Activated CD8-positive, alpha-beta memory T cell treated with anti-CD3 and anti-CD28 coated beads for 48 hours (primary cell): ENCODE data around the gene MED23.

Source experiments
- DNase-seq, 3 experiments: peaks; one replicate each; pipeline ENCODE4 v3.0.0-alpha.2; 2020; ENCODE audit warnings: low read depth in 2 of 3, low spot score in 2 of 3

MED23 gene

GRCh38 chr6:131627724-131628682 is at the start of gene MED23:
Gene MED23 (minus strand): TSS chr6:131628242. CDS start chr6:131628049, 193 bp downstream.
- DNase-seq: peak; percentile 90 to 99 (median 96)

- no peak for DNase-seq
Observed at GRCh38 chr6:131673184-131673583, 45.1 kb upstream of the MED23 start.

GRCh38 chr6:131669891-131670290 is 41.8 kb upstream of the MED23 start:
- DNase-seq: no peak

GRCh38 chr6:131663578-131664165 is 35.6 kb upstream of the MED23 start:
- no peak for DNase-seq

- no peak for DNase-seq
Observed at GRCh38 chr6:131660195-131660594, 32.2 kb upstream of the MED23 start.

GRCh38 chr6:131658287-131658686 is 30.2 kb upstream of the MED23 start:
- DNase-seq: no peak

- no peak for DNase-seq
Observed at GRCh38 chr6:131657630-131658111, 29.6 kb upstream of the MED23 start.

GRCh38 chr6:131657222-131657621 is 29.2 kb upstream of the MED23 start:
- DNase-seq: no peak

GRCh38 chr6:131656667-131657066 is 28.6 kb upstream of the MED23 start:
- DNase-seq: no peak

- DNase-seq: no peak
Observed at GRCh38 chr6:131655951-131656350, 27.9 kb upstream of the MED23 start.

- no peak for DNase-seq
Observed at GRCh38 chr6:131655387-131655786, 27.3 kb upstream of the MED23 start.

- no peak for DNase-seq
Observed at GRCh38 chr6:131654326-131654725, 26.3 kb upstream of the MED23 start.

- DNase-seq: no peak
Observed at GRCh38 chr6:131652472-131652871, 24.4 kb upstream of the MED23 start.

- DNase-seq: no peak
Observed at GRCh38 chr6:131651782-131652181, 23.7 kb upstream of the MED23 start.

GRCh38 chr6:131646249-131646670 is 18.2 kb upstream of the MED23 start:
- no peak for DNase-seq

- no peak for DNase-seq
Observed at GRCh38 chr6:131645846-131646245, 17.8 kb upstream of the MED23 start.

GRCh38 chr6:131644921-131645320 is 16.9 kb upstream of the MED23 start:
- no peak for DNase-seq

- DNase-seq: no peak
Observed at GRCh38 chr6:131643855-131644460, 15.9 kb upstream of the MED23 start.

GRCh38 chr6:131642987-131643611 is 15.1 kb upstream of the MED23 start:
- DNase-seq: no peak

- DNase-seq: no peak
Observed at GRCh38 chr6:131642565-131642964, 14.5 kb upstream of the MED23 start.

- DNase-seq: no peak
Observed at GRCh38 chr6:131641554-131641953, 13.5 kb upstream of the MED23 start.
